ENCODE measurements around the gene EFNA4.
A peak's percentile ranks its signal among the peaks of the same experiment; 100 is the strongest.

The EFNA4 gene

DNA sequence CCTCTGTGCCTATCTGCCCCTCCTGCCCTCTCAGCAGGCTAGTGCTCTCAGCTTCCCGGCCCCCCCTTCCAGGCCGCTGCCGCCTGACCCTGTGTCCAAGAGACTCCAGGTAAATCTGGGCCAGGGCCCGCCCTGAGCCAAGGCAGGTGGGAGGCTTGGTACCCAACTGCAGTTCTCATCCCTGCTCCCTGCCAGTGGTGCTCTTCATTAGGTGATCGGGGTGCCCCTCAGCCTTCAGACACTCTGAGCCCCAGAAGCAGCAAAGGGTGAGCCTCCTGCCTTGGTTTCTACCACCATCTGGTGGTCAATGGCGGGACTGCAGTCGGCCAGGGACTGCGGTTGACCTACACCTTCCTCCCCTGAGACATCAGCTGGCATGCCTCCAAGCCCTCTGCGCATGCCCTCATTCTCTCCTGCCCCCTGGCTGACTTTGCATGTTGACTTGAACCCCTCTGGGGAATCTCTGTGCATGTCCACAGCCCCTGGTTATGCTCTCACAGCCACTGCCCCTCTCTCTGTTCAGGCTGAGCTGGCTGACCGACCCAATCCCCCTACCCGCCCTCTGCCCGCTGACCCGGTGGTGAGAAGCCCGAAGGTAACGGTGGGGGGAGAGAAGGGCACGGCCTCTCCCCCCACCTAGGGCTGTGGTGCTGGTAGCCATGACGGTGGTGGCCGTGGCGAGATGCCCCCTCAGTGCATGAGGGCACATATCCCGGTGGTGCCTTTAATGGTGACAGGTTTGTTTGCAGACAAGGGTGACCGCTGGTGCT is 2.0 kb upstream of the EFNA4 start (continued):
- TF ChIP-seq, protein P1, sequence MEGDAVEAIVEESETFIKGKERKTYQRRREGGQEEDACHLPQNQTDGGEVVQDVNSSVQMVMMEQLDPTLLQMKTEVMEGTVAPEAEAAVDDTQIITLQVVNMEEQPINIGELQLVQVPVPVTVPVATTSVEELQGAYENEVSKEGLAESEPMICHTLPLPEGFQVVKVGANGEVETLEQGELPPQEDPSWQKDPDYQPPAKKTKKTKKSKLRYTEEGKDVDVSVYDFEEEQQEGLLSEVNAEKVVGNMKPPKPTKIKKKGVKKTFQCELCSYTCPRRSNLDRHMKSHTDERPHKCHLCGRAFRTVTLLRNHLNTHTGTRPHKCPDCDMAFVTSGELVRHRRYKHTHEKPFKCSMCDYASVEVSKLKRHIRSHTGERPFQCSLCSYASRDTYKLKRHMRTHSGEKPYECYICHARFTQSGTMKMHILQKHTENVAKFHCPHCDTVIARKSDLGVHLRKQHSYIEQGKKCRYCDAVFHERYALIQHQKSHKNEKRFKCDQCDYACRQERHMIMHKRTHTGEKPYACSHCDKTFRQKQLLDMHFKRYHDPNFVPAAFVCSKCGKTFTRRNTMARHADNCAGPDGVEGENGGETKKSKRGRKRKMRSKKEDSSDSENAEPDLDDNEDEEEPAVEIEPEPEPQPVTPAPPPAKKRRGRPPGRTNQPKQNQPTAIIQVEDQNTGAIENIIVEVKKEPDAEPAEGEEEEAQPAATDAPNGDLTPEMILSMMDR (tag by site-specific recombination; IDR thresholded peaks at IDR 0.05): peak; percentile 96
- TF ChIP-seq, protein P2, sequence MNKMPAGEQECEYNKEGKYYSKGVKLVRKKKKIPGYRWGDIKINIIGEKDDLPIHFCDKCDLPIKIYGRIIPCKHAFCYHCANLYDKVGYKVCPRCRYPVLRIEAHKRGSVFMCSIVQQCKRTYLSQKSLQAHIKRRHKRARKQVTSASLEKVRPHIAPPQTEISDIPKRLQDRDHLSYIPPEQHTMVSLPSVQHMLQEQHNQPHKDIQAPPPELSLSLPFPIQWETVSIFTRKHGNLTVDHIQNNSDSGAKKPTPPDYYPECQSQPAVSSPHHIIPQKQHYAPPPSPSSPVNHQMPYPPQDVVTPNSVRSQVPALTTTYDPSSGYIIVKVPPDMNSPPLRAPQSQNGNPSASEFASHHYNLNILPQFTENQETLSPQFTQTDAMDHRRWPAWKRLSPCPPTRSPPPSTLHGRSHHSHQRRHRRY (tag by site-specific recombination; IDR thresholded peaks at IDR 0.05): no peak
- TF ChIP-seq ZNF837 (tag by site-specific recombination; IDR thresholded peaks at IDR 0.05) (no peak), ZNF610 (tag by site-specific recombination; IDR thresholded peaks at IDR 0.05; ENCODE audit: borderline replicate concordance) (no peak), ZNF239 (tag by site-specific recombination; IDR thresholded peaks at IDR 0.05) (no peak), ZNF555 (tag by site-specific recombination; conservative IDR thresholded peaks at IDR 0.05) (no peak), ZNF19 (tag by site-specific recombination; IDR thresholded peaks at IDR 0.05; ENCODE audit: low read depth) (no peak), ZNF184 (tag by site-specific recombination; IDR thresholded peaks at IDR 0.05) (no peak), ZIC2 (tag by site-specific recombination; IDR thresholded peaks at IDR 0.05) (no peak), ZNF658 (tag by site-specific recombination; IDR thresholded peaks at IDR 0.05) (no peak), ZNF626 (tag by site-specific recombination; IDR thresholded peaks at IDR 0.05) (no peak), ZNF660 (tag by site-specific recombination; IDR thresholded peaks at IDR 0.05) (no peak; the same call in 1 of the 2 replicates), KLF9 (tag by site-specific recombination; IDR thresholded peaks at IDR 0.05; ENCODE audit: low read depth) (no peak; the same call in 1 of the 2 replicates), TRIM28 (IDR thresholded peaks at IDR 0.05; ENCODE audit: borderline replicate concordance, low read length) (no peak), ZNF324 (tag by site-specific recombination; IDR thresholded peaks at IDR 0.05) (peak; percentile 33; the same call in 1 of the 2 replicates), ZSCAN23 (tag by site-specific recombination; IDR thresholded peaks at IDR 0.05) (no peak), ZNF202 (tag by site-specific recombination; IDR thresholded peaks at IDR 0.05; ENCODE audit: borderline replicate concordance) (no peak), ZNF416 (tag by site-specific recombination; IDR thresholded peaks at IDR 0.05) (no peak), ZNF621 (tag by site-specific recombination; IDR thresholded peaks at IDR 0.05) (no peak), ZNF585B (tag by site-specific recombination; IDR thresholded peaks at IDR 0.05) (no peak), ZNF311 (tag by site-specific recombination; IDR thresholded peaks at IDR 0.05; ENCODE audit: borderline replicate concordance) (no peak), ZNF10 (tag by site-specific recombination; IDR thresholded peaks at IDR 0.05) (no peak), ZNF223 (tag by site-specific recombination; IDR thresholded peaks at IDR 0.05) (no peak), ZSCAN16 (tag by site-specific recombination; IDR thresholded peaks at IDR 0.05) (no peak), ZNF76 (tag by site-specific recombination; IDR thresholded peaks at IDR 0.05; ENCODE audit: borderline replicate concordance, low read depth) (no peak), ZBTB21 (tag by site-specific recombination; IDR thresholded peaks at IDR 0.05) (no peak), SCRT2 (tag by site-specific recombination; IDR thresholded peaks at IDR 0.05) (no peak), ZBTB8A (tag by site-specific recombination; IDR thresholded peaks at IDR 0.05) (peak; percentile 61), ZNF677 (tag by site-specific recombination; IDR thresholded peaks at IDR 0.05) (no peak)
- TF ChIP-seq, protein P3, sequence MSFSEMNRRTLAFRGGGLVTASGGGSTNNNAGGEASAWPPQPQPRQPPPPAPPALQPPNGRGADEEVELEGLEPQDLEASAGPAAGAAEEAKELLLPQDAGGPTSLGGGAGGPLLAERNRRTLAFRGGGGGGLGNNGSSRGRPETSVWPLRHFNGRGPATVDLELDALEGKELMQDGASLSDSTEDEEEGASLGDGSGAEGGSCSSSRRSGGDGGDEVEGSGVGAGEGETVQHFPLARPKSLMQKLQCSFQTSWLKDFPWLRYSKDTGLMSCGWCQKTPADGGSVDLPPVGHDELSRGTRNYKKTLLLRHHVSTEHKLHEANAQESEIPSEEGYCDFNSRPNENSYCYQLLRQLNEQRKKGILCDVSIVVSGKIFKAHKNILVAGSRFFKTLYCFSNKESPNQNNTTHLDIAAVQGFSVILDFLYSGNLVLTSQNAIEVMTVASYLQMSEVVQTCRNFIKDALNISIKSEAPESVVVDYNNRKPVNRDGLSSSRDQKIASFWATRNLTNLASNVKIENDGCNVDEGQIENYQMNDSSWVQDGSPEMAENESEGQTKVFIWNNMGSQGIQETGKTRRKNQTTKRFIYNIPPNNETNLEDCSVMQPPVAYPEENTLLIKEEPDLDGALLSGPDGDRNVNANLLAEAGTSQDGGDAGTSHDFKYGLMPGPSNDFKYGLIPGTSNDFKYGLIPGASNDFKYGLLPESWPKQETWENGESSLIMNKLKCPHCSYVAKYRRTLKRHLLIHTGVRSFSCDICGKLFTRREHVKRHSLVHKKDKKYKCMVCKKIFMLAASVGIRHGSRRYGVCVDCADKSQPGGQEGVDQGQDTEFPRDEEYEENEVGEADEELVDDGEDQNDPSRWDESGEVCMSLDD (tag by site-specific recombination; IDR thresholded peaks at IDR 0.05): peak; percentile 35; the same call in 1 of the 2 replicates
- TF ChIP-seq, protein P4, sequence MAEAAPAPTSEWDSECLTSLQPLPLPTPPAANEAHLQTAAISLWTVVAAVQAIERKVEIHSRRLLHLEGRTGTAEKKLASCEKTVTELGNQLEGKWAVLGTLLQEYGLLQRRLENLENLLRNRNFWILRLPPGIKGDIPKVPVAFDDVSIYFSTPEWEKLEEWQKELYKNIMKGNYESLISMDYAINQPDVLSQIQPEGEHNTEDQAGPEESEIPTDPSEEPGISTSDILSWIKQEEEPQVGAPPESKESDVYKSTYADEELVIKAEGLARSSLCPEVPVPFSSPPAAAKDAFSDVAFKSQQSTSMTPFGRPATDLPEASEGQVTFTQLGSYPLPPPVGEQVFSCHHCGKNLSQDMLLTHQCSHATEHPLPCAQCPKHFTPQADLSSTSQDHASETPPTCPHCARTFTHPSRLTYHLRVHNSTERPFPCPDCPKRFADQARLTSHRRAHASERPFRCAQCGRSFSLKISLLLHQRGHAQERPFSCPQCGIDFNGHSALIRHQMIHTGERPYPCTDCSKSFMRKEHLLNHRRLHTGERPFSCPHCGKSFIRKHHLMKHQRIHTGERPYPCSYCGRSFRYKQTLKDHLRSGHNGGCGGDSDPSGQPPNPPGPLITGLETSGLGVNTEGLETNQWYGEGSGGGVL (tag by site-specific recombination; IDR thresholded peaks at IDR 0.05): 0 out of 2 replicates have a peak, but pooled peaks have one; percentile 13
- TF ChIP-seq, protein P5, sequence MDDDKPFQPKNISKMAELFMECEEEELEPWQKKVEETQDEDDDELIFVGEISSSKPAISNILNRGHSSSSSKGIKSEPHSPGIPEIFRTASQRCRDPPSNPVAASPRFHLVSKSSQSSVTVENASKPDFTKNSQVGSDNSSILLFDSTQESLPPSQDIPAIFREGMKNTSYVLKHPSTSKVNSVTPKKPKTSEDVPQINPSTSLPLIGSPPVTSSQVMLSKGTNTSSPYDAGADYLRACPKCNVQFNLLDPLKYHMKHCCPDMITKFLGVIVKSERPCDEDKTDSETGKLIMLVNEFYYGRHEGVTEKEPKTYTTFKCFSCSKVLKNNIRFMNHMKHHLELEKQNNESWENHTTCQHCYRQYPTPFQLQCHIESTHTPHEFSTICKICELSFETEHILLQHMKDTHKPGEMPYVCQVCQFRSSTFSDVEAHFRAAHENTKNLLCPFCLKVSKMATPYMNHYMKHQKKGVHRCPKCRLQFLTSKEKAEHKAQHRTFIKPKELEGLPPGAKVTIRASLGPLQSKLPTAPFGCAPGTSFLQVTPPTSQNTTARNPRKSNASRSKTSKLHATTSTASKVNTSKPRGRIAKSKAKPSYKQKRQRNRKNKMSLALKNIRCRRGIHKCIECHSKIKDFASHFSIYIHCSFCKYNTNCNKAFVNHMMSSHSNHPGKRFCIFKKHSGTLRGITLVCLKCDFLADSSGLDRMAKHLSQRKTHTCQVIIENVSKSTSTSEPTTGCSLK (tag by site-specific recombination; IDR thresholded peaks at IDR 0.05): no peak
